Neural cell (in vitro differentiated cells): ENCODE measurements around the gene SERINC5. TPM values are rescaled to one million over a fixed set of nuclear protein-coding genes. Genes with fewer than 3 reads are reported as not detected.

ENCODE experiments used
- H2AFZ ChIP-seq: fragments of 200-600, 300-800 bp; sonication (generic), shearing (Covaris generic); 2 replicates; pipeline ENCODE4 v1.6.0; 2014; ENCODE audit warnings: low read depth, mild to moderate bottlenecking, antibody characterized with exemption, low read length, moderate library complexity
- H3F3A ChIP-seq: fragments of 200-600 bp; shearing (Covaris generic); 2 replicates; pipeline ENCODE4 v1.6.1; 2016; ENCODE audit warnings: mild to moderate bottlenecking, moderate library complexity, mixed read lengths, antibody characterized with exemption, low read length; ENCODE audit not compliant: insufficient read depth, poor library complexity, severe bottlenecking
- H3K27ac ChIP-seq: fragments of 200-600, 300-800 bp; sonication (generic), shearing (Covaris generic); 2 replicates; pipeline ENCODE4 v1.5.1; 2014; ENCODE audit warnings: mild to moderate bottlenecking, low read length, moderate library complexity
- H3K27me3 ChIP-seq: fragments of 300-800, 200-600 bp; sonication (generic), shearing (Covaris generic); 2 replicates; pipeline ENCODE4 v1.6.0; 2014; ENCODE audit warnings: mild to moderate bottlenecking, low read depth, low read length, moderate library complexity; ENCODE audit not compliant: insufficient read depth
- H3K36me3 ChIP-seq: fragments of 300-800, 200-600 bp; sonication (generic), shearing (Covaris generic); 2 replicates; pipeline ENCODE4 v1.5.1; 2014; ENCODE audit warnings: mild to moderate bottlenecking, antibody characterized with exemption, low read length, moderate library complexity; ENCODE audit not compliant: insufficient read depth
- H3K4me2 ChIP-seq: fragments of 300-800, 200-600 bp; sonication (generic), shearing (Covaris generic); 2 replicates; pipeline ENCODE4 v1.6.0; 2014; ENCODE audit warnings: mild to moderate bottlenecking, low read length
- H3K4me3 ChIP-seq: fragments of 300-800, 200-600 bp; sonication (generic), shearing (Covaris generic); 2 replicates; pipeline ENCODE4 v1.5.1; 2014; ENCODE audit warnings: mild to moderate bottlenecking, low read length, moderate library complexity
- H3K79me2 ChIP-seq: fragments of 200-600 bp; shearing (Covaris generic); replicated peaks from 2 replicates; pipeline ENCODE4 v1.6.0; 2014; ENCODE audit warnings: mild to moderate bottlenecking, low read length, moderate library complexity; ENCODE audit not compliant: insufficient read depth
- H3K9ac ChIP-seq: fragments of 300-800, 200-600 bp; sonication (generic), shearing (Covaris generic); 2 replicates; pipeline ENCODE4 v1.6.1; 2016; ENCODE audit warnings: mild to moderate bottlenecking, low read length, mixed read lengths
- H3K9me2 ChIP-seq: fragments of 200-600 bp; shearing (Covaris generic); 2 replicates; pipeline ENCODE4 v1.6.1; 2016; ENCODE audit warnings: mild to moderate bottlenecking, low read length, mixed read lengths; ENCODE audit not compliant: insufficient read depth
- H3K9me3 ChIP-seq: fragments of 200-600, 300-800 bp; sonication (generic), shearing (Covaris generic); 2 replicates; pipeline ENCODE4 v1.6.1; 2016; ENCODE audit warnings: mild to moderate bottlenecking, mixed run types, low read length, moderate library complexity, mixed read lengths
- H4K20me1 ChIP-seq: fragments of 200-600 bp; shearing (Covaris generic); 2 replicates; pipeline ENCODE4 v1.6.1; 2016; ENCODE audit warnings: mild to moderate bottlenecking, mixed run types; ENCODE audit not compliant: insufficient read depth
- EP300 ChIP-seq: fragments of 450-650 bp; conservative IDR thresholded peaks from 2 replicates; pipeline ENCODE4 v1.6.1; 2014; ENCODE audit warnings: antibody characterized with exemption, mild to moderate bottlenecking, moderate library complexity; ENCODE audit not compliant: poor library complexity, severe bottlenecking
- EZH2 ChIP-seq: fragments of 200-600, 300-800 bp; shearing (Covaris generic), sonication (generic); IDR thresholded peaks from 2 replicates; pipeline ENCODE4 v1.6.1; 2014; ENCODE audit warnings: antibody characterized with exemption, low read length, borderline replicate concordance, mild to moderate bottlenecking; ENCODE audit not compliant: insufficient read depth, poor library complexity, severe bottlenecking
- MXI1 ChIP-seq: fragments of 450-650 bp; conservative IDR thresholded peaks from 2 replicates; pipeline ENCODE4 v1.6.1; 2014; ENCODE audit warnings: antibody characterized with exemption, mild to moderate bottlenecking; ENCODE audit not compliant: poor library complexity, severe bottlenecking
- POLR2AphosphoS5 ChIP-seq: IDR thresholded peaks from 2 replicates; pipeline ENCODE4 v1.6.1; 2012
- RAD21 ChIP-seq: fragments of 450-650 bp; conservative IDR thresholded peaks from 2 replicates; pipeline ENCODE4 v1.6.1; 2014; ENCODE audit warnings: antibody characterized with exemption, mild to moderate bottlenecking, moderate library complexity
- SMC3 ChIP-seq: fragments of 450-650 bp; conservative IDR thresholded peaks from 2 replicates; pipeline ENCODE4 v1.6.1; 2014; ENCODE audit warnings: antibody characterized with exemption, mild to moderate bottlenecking, moderate library complexity; ENCODE audit not compliant: poor library complexity
- TAF1 ChIP-seq: IDR thresholded peaks from 2 replicates; pipeline ENCODE4 v1.6.1; 2012; ENCODE audit warnings: low read depth
- polyA plus RNA-seq: library from polyadenylated mRNA; depleted of rRNA; stranded (reverse); fragments of >200 nt; gene quantifications from 2 replicates; pipeline ENCODE4 v1.2.3, GENCODE V29; 2014
- TF ChIP-seq, protein P1 (sequence below): fragments of 450-650 bp; IDR thresholded peaks from 2 replicates; pipeline ENCODE4 v1.5.1; 2014; ENCODE audit warnings: antibody characterized with exemption, mild to moderate bottlenecking, moderate library complexity; ENCODE audit not compliant: poor library complexity, severe bottlenecking
- TF ChIP-seq, protein P2 (sequence below): IDR thresholded peaks from 2 replicates; pipeline ENCODE4 v1.6.1; 2012; ENCODE audit warnings: borderline replicate concordance

The SERINC5 gene
- polyA plus RNA-seq, 1 donor from 2014 or later = 5.8 TPM

DNA sequence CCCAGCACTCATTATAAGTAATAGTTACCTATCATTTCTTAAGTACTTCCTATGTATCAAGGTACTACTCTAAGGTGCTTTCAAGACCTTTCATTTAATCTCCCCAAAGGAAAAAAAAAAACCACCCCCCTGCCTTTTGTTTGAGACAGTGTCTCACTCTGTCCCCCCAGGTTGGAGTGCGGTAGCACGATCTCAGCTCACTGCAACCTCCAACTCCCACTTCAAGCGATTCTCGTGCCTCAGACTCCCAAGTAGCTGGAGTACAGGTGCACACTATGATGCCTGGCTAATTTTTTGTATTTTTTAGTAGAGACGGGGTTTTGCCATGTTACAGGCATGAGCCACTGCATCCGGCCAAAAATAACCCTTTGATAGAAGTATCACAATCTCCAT lies 29.9 kb downstream of the SERINC5 start:
- Histone ChIP-seq H2AFZ (no peak overlapping the region), H4K20me1 (no peaks in the 10 kb centered on the region), H3K9ac (no peak overlapping the region), H3K4me2 (no peak overlapping the region), H3F3A (no peaks in the 10 kb centered on the region), H3K9me2 (no peaks in the 10 kb centered on the region), H3K27me3 (no peaks in the 10 kb centered on the region), H3K36me3 (no peaks in the 10 kb centered on the region), H3K4me3 (no peak overlapping the region), H3K27ac (no peak overlapping the region), H3K79me2 (no peaks in the 10 kb centered on the region), H3K9me3 (no peaks in the 10 kb centered on the region)
- TF ChIP-seq, protein P1, sequence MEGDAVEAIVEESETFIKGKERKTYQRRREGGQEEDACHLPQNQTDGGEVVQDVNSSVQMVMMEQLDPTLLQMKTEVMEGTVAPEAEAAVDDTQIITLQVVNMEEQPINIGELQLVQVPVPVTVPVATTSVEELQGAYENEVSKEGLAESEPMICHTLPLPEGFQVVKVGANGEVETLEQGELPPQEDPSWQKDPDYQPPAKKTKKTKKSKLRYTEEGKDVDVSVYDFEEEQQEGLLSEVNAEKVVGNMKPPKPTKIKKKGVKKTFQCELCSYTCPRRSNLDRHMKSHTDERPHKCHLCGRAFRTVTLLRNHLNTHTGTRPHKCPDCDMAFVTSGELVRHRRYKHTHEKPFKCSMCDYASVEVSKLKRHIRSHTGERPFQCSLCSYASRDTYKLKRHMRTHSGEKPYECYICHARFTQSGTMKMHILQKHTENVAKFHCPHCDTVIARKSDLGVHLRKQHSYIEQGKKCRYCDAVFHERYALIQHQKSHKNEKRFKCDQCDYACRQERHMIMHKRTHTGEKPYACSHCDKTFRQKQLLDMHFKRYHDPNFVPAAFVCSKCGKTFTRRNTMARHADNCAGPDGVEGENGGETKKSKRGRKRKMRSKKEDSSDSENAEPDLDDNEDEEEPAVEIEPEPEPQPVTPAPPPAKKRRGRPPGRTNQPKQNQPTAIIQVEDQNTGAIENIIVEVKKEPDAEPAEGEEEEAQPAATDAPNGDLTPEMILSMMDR = no peak
- TF ChIP-seq SMC3 (no peak), RAD21 (no peak), EP300 (no peak), MXI1 (no peak), TAF1 (no peak)

DNA sequence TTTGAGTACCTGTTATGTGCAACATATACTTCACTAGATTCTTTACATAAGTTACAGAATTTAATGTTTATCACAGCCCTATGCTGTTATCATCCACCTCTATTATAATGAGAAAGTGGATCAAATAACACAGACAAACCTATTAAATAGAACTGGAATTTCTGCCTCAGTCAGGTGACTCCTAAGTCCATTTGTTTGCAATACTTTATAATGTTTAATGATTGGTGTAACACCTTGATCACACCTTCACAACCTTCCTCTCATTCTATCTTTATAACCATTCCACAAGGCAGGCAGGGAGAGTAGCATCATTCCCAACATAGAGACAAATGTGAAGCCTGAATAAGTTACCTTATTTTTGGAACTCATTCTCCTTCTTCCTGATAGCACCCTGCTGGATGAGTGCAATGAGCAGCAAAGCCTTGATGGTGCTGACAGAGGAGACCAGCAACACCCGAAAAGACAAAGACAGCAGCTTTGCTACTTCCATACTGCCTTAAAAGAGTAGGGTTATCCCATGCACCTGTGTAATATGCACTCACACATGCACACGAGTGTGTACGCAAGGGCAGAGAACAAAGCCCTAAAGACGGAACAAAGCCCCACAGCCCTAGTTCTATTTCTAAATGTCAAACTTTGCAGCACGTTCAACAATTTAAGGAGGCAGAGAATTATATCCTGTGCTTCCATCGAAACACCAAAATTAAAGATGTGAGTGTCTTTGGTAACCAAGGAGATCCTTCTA lies 30.5 kb downstream of the SERINC5 start:
- TF ChIP-seq SMC3 (no peak), EP300 (no peak), RAD21 (no peak), EZH2 (no peak), TAF1 (no peak), MXI1 (no peak), POLR2AphosphoS5 (no peak)
- TF ChIP-seq, protein P1 = no peak
- TF ChIP-seq, protein P2, sequence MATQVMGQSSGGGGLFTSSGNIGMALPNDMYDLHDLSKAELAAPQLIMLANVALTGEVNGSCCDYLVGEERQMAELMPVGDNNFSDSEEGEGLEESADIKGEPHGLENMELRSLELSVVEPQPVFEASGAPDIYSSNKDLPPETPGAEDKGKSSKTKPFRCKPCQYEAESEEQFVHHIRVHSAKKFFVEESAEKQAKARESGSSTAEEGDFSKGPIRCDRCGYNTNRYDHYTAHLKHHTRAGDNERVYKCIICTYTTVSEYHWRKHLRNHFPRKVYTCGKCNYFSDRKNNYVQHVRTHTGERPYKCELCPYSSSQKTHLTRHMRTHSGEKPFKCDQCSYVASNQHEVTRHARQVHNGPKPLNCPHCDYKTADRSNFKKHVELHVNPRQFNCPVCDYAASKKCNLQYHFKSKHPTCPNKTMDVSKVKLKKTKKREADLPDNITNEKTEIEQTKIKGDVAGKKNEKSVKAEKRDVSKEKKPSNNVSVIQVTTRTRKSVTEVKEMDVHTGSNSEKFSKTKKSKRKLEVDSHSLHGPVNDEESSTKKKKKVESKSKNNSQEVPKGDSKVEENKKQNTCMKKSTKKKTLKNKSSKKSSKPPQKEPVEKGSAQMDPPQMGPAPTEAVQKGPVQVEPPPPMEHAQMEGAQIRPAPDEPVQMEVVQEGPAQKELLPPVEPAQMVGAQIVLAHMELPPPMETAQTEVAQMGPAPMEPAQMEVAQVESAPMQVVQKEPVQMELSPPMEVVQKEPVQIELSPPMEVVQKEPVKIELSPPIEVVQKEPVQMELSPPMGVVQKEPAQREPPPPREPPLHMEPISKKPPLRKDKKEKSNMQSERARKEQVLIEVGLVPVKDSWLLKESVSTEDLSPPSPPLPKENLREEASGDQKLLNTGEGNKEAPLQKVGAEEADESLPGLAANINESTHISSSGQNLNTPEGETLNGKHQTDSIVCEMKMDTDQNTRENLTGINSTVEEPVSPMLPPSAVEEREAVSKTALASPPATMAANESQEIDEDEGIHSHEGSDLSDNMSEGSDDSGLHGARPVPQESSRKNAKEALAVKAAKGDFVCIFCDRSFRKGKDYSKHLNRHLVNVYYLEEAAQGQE = no peak
- no peaks in the 10 kb centered on the region for H3F3A ChIP-seq
- no peaks in the 10 kb centered on the region for H3K9me3 ChIP-seq
- H3K4me2 ChIP-seq = no peak overlapping the region
- no peak overlapping the region for H3K9ac ChIP-seq
- no peaks in the 10 kb centered on the region for H3K27me3 ChIP-seq
- no peak overlapping the region for H3K4me3 ChIP-seq
- H2AFZ ChIP-seq = no peak overlapping the region
- H3K27ac ChIP-seq = no peak overlapping the region
- no peaks in the 10 kb centered on the region for H3K9me2 ChIP-seq
- no peaks in the 10 kb centered on the region for H3K79me2 ChIP-seq
- no peaks in the 10 kb centered on the region for H3K36me3 ChIP-seq
- no peaks in the 10 kb centered on the region for H4K20me1 ChIP-seq
